ENCODE data around the gene ZDHHC17.

ZDHHC17 gene

GRCh38 chr12:76836633-76837032, 72.7 kb downstream of the ZDHHC17 start:
- no peak for DNase-seq

- DNase-seq: no peak
Observed at GRCh38 chr12:76847260-76847659, 83.3 kb downstream of the ZDHHC17 start.

GRCh38 chr12:76848132-76848531, 84.2 kb downstream of the ZDHHC17 start:
- no peak for DNase-seq

- DNase-seq: no peak
Observed at GRCh38 chr12:76852106-76852505, 88.2 kb downstream of the ZDHHC17 start.

GRCh38 chr12:76855271-76855670, 91.4 kb downstream of the ZDHHC17 start:
- no peak for DNase-seq

- no peak for DNase-seq
Observed at GRCh38 chr12:76856018-76856644, 92.2 kb downstream of the ZDHHC17 start.

GRCh38 chr12:76859611-76860010, 95.7 kb downstream of the ZDHHC17 start:
- DNase-seq: no peak

GRCh38 chr12:76860256-76860655, 96.3 kb downstream of the ZDHHC17 start:
- DNase-seq: no peak

GRCh38 chr12:76863005-76863670, 99.2 kb downstream of the ZDHHC17 start:
- DNase-seq: no peak

GRCh38 chr12:76863837-76864236, 99.9 kb downstream of the ZDHHC17 start:
- DNase-seq: no peak

GRCh38 chr12:76864791-76865400, 101.0 kb downstream of the ZDHHC17 start:
- DNase-seq: no peak

- no peak for DNase-seq
Observed at GRCh38 chr12:76866151-76866567, 102.2 kb downstream of the ZDHHC17 start.

- no peak for DNase-seq
Observed at GRCh38 chr12:76866726-76867125, 102.8 kb downstream of the ZDHHC17 start.

GRCh38 chr12:76871082-76871481, 107.2 kb downstream of the ZDHHC17 start:
- no peak for DNase-seq

- DNase-seq: no peak
Observed at GRCh38 chr12:76871742-76872141, 107.8 kb downstream of the ZDHHC17 start.

GRCh38 chr12:76872415-76872814, 108.5 kb downstream of the ZDHHC17 start:
- DNase-seq: no peak

GRCh38 chr12:76874027-76874426, 110.1 kb downstream of the ZDHHC17 start:
- no peak for DNase-seq

- DNase-seq: no peak
Observed at GRCh38 chr12:76874491-76875190, 110.7 kb downstream of the ZDHHC17 start.

- no peak for DNase-seq
Observed at GRCh38 chr12:76876696-76877229, 112.8 kb downstream of the ZDHHC17 start.

- peak; percentile 49 for DNase-seq
Observed at GRCh38 chr12:76878099-76878898, 114.4 kb downstream of the ZDHHC17 start.

- DNase-seq: peak; percentile 90
Observed at GRCh38 chr12:76878899-76879709, 115.2 kb downstream of the ZDHHC17 start, which contains the start of gene CSRP2. Gene CSRP2, minus strand, starts transcription at chr12:76879019. Its CDS starts 12,759 bp downstream, at chr12:76866260.
